ENCODE measurements around the gene RGS19.

DNA sequence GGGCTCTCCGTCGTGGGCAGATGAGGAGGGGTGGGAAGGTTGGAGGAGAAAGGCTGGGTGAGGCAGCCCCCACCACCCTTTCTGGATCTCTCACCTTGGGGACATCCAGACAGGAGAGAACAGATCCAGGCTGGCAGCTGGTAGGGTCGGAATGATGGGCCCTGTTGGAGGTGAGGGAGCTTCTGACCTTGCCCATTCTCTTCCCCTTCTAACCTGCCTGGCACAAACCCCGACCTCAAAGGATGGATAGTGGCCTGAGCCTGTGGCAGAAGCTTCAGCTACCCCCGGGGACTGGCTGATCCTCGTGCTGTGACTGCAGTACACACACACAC, 34.1 kb upstream of the RGS19 start:
- TF ChIP-seq BHLHE40 (IDR thresholded peaks at IDR 0.05; ENCODE audit: borderline replicate concordance), result no peak
- no peak for TF ChIP-seq ZNF384 (IDR thresholded peaks at IDR 0.05)
- no peak for TF ChIP-seq SP1 (IDR thresholded peaks at IDR 0.05)
- no peak for TF ChIP-seq ELF4 (IDR thresholded peaks at IDR 0.05)
- no peak for TF ChIP-seq FOXA1 (IDR thresholded peaks at IDR 0.05)
- no peak for TF ChIP-seq FOXK2 (IDR thresholded peaks at IDR 0.05)
- TF ChIP-seq TARDBP (IDR thresholded peaks at IDR 0.05), result no peak
- no peak for TF ChIP-seq SUZ12 (IDR thresholded peaks at IDR 0.05)
- no peak for TF ChIP-seq FOXM1 (IDR thresholded peaks at IDR 0.05; ENCODE audit: borderline replicate concordance)
- no peak for TF ChIP-seq ARNT (IDR thresholded peaks at IDR 0.05)
- TF ChIP-seq, protein P1, sequence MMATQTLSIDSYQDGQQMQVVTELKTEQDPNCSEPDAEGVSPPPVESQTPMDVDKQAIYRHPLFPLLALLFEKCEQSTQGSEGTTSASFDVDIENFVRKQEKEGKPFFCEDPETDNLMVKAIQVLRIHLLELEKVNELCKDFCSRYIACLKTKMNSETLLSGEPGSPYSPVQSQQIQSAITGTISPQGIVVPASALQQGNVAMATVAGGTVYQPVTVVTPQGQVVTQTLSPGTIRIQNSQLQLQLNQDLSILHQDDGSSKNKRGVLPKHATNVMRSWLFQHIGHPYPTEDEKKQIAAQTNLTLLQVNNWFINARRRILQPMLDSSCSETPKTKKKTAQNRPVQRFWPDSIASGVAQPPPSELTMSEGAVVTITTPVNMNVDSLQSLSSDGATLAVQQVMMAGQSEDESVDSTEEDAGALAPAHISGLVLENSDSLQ (IDR thresholded peaks at IDR 0.05), result no peak
- TF ChIP-seq LEF1 (IDR thresholded peaks at IDR 0.05; ENCODE audit: borderline replicate concordance), result no peak
- TF ChIP-seq L3MBTL2 (conservative IDR thresholded peaks at IDR 0.05), result no peak

Data from HEK293T (cell line).